Measurements from ENCODE around the gene HPD. TPM values are rescaled to one million over a fixed set of nuclear protein-coding genes. Genes with fewer than 3 reads are reported as not detected.

Gene HPD
- polyA plus RNA-seq, 1 of the 3 experiments (the other 2 are of a cell fraction), result 1.9 TPM

DNA sequence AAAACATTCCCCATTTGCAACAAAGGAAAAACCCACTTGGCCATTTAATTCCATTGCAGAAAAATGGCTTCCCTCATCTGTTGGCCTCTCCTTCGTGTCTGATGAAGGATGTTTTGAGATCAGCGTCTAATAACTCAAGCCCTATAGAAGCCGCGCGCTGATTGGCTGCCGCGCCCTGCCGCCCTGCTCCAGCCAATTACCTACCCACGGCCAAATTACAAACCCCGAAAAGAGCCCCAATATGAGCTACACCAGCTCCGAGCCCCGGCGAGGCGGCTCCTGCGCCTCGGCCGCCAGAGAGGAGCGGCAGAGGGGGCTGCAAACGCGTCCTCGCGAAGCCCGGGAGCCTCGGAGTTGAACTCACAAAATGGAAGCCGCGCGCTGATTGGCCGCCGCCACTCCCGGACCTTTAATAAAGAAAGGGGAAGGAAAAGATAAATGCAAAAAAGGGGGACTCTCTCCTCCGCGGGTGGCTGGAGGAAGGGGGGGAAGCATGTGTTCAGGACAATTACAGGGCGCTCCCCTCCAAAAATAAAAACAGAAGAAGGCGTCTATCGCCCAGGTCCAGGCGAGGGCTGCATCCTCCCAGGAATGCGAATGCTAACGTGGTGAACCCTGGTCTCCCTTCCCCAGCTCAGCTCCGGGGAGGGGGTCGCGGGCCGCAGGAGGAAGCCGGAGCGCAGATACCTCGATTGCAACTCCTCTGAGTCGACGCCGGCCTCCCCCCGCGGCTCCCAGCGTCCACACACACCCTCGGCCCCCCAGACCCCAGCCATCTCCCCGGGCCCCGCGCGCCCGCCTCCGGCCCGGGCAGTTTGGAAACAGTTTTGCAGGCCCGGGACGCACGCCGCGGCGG is 55.6 kb downstream of the HPD start:
- H3K4me3 ChIP-seq (ENCODE audit: low read depth in 2 of 2, low read length in 1 of 2), result peak overlapping the region; percentile 70 to 73
- no peaks in the 10 kb centered on the region for H3K9me3 ChIP-seq
- H3K36me3 ChIP-seq (replicated peaks in 1 of 2; ENCODE audit: control insufficient read depth in 1 of 2, insufficient read depth in 2 of 2, low read length in 1 of 2), result peaks cover 11 to 12% of the 10 kb centered on the region in 2 experiments
- 1% methylated on average over 45 of the region's 65 CpGs for WGBS (ENCODE audit: low lambda C conversion rate)
- H3K27me3 ChIP-seq (ENCODE audit: insufficient read depth), result no peaks in the 10 kb centered on the region
- no peaks in the 10 kb centered on the region for H3K9me2 ChIP-seq
- POLR2A ChIA-PET, result interaction anchor here (0.6 to 3.4 kb wide), 6 partner anchors 8 to 221 kb away, joined by 3 to 30 read pairs (median 4); partner anchors contain the start of gene PSMD9
- DNase-seq, result peak; percentile 88
- CTCF ChIA-PET, result interaction anchor here (0.7 to 18.3 kb wide), 5 partner anchors 9 to 249 kb away, joined by 3 to 675 read pairs (median 12); partner anchors contain the start of genes PSMD9 and RHOF
- H3K27ac ChIP-seq (ENCODE audit: low read depth in 2 of 2, low read length in 1 of 2), result peak overlapping the region; percentile 98 to 99
- H3K4me1 ChIP-seq (ENCODE audit: control insufficient read depth in 1 of 2, insufficient read depth in 2 of 2, low read depth in 1 of 2, low read length in 1 of 2), result peaks cover 18 to 30% of the 10 kb centered on the region in 2 experiments
- peaks cover 33% of the 10 kb centered on the region for H3F3A ChIP-seq (replicated peaks; ENCODE audit: insufficient read depth)
- H3K9ac ChIP-seq, result peak overlapping the region; percentile 88
- H3K4me2 ChIP-seq, result peak overlapping the region; percentile 77
- peaks cover 8% of the 10 kb centered on the region for H4K20me1 ChIP-seq (ENCODE audit: insufficient read depth)
- peaks cover 72% of the 10 kb centered on the region for H3K79me2 ChIP-seq (ENCODE audit: insufficient read depth)
- peak overlapping the region; percentile 82; the same call in 1 of the 2 replicates for H2AFZ ChIP-seq (ENCODE audit: low read depth)
- TF ChIP-seq, protein P1, sequence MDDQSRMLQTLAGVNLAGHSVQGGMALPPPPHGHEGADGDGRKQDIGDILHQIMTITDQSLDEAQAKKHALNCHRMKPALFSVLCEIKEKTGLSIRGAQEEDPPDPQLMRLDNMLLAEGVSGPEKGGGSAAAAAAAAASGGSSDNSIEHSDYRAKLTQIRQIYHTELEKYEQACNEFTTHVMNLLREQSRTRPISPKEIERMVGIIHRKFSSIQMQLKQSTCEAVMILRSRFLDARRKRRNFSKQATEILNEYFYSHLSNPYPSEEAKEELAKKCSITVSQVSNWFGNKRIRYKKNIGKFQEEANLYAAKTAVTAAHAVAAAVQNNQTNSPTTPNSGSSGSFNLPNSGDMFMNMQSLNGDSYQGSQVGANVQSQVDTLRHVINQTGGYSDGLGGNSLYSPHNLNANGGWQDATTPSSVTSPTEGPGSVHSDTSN (IDR thresholded peaks at IDR 0.05), result peak; percentile 31; the same call in 1 of the 2 replicates
- no peak for TF ChIP-seq CTCF (IDR thresholded peaks at IDR 0.05)
- TF ChIP-seq YY1 (IDR thresholded peaks at IDR 0.05; ENCODE audit: low read depth), result peak; percentile 91
- TF ChIP-seq SIN3A (IDR thresholded peaks at IDR 0.05; ENCODE audit: borderline replicate concordance, low read depth, low read length), result no peak; the same call in 1 of the 2 replicates
- TF ChIP-seq GABPA (IDR thresholded peaks at IDR 0.05; ENCODE audit: low read depth), result no peak; the same call in 1 of the 2 replicates
- TF ChIP-seq FOSL2 (IDR thresholded peaks at IDR 0.05; ENCODE audit: borderline replicate concordance, low read depth), result 0 out of 2 replicates have a peak, but pooled peaks have one; percentile 5
- peak; percentile 82 for TF ChIP-seq CHD2 (IDR thresholded peaks at IDR 0.05; ENCODE audit: low read length, partially characterized antibody)
- peak; percentile 94 for TF ChIP-seq TAF1 (IDR thresholded peaks at IDR 0.05; ENCODE audit: borderline replicate concordance, low read depth, low read length)
- no peak for TF ChIP-seq NRF1 (IDR thresholded peaks at IDR 0.05; ENCODE audit: low read depth, low read length)
- no peak for TF ChIP-seq FOXJ3 (CRISPR knock-in tag; IDR thresholded peaks at IDR 0.05)
- TF ChIP-seq ELF1 (IDR thresholded peaks at IDR 0.05), result no peak
- TF ChIP-seq GATA2 (CRISPR knock-in tag; IDR thresholded peaks at IDR 0.05), result no peak
- no peak for TF ChIP-seq FOXM1 (IDR thresholded peaks at IDR 0.05; ENCODE audit: low read depth)
- TF ChIP-seq, protein P2, sequence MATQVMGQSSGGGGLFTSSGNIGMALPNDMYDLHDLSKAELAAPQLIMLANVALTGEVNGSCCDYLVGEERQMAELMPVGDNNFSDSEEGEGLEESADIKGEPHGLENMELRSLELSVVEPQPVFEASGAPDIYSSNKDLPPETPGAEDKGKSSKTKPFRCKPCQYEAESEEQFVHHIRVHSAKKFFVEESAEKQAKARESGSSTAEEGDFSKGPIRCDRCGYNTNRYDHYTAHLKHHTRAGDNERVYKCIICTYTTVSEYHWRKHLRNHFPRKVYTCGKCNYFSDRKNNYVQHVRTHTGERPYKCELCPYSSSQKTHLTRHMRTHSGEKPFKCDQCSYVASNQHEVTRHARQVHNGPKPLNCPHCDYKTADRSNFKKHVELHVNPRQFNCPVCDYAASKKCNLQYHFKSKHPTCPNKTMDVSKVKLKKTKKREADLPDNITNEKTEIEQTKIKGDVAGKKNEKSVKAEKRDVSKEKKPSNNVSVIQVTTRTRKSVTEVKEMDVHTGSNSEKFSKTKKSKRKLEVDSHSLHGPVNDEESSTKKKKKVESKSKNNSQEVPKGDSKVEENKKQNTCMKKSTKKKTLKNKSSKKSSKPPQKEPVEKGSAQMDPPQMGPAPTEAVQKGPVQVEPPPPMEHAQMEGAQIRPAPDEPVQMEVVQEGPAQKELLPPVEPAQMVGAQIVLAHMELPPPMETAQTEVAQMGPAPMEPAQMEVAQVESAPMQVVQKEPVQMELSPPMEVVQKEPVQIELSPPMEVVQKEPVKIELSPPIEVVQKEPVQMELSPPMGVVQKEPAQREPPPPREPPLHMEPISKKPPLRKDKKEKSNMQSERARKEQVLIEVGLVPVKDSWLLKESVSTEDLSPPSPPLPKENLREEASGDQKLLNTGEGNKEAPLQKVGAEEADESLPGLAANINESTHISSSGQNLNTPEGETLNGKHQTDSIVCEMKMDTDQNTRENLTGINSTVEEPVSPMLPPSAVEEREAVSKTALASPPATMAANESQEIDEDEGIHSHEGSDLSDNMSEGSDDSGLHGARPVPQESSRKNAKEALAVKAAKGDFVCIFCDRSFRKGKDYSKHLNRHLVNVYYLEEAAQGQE (IDR thresholded peaks at IDR 0.05; ENCODE audit: low read depth, low read length), result peak; percentile 54; the same call in 1 of the 2 replicates
- 0 out of 2 replicates have a peak, but pooled peaks have one; percentile 0 for TF ChIP-seq JUND (IDR thresholded peaks at IDR 0.05)
- TF ChIP-seq, protein P3, sequence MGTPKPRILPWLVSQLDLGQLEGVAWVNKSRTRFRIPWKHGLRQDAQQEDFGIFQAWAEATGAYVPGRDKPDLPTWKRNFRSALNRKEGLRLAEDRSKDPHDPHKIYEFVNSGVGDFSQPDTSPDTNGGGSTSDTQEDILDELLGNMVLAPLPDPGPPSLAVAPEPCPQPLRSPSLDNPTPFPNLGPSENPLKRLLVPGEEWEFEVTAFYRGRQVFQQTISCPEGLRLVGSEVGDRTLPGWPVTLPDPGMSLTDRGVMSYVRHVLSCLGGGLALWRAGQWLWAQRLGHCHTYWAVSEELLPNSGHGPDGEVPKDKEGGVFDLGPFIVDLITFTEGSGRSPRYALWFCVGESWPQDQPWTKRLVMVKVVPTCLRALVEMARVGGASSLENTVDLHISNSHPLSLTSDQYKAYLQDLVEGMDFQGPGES (IDR thresholded peaks at IDR 0.05; ENCODE audit: low read depth, low read length), result peak; percentile 20
- TF ChIP-seq MAX (IDR thresholded peaks at IDR 0.05; ENCODE audit: low read depth), result 0 out of 2 replicates have a peak, but pooled peaks have one; percentile 15
- TF ChIP-seq POLR2AphosphoS5 (IDR thresholded peaks at IDR 0.05; ENCODE audit: low read depth, low read length), result peak; percentile 99
- TF ChIP-seq EZH2phosphoT487 (IDR thresholded peaks at IDR 0.05; ENCODE audit: borderline replicate concordance, low read depth), result no peak
- peak; percentile 8; the same call in 1 of the 2 replicates for TF ChIP-seq RXRA (IDR thresholded peaks at IDR 0.05; ENCODE audit: borderline replicate concordance, low read depth)
- TF ChIP-seq SMC3 (IDR thresholded peaks at IDR 0.05; ENCODE audit: low read depth, low read length), result no peak
- no peak for TF ChIP-seq MEF2A (IDR thresholded peaks at IDR 0.05; ENCODE audit: borderline replicate concordance, low read depth)
- TF ChIP-seq MXI1 (IDR thresholded peaks at IDR 0.05; ENCODE audit: low read depth, low read length), result peak; percentile 61; the same call in 1 of the 2 replicates
- TF ChIP-seq RFX5 (IDR thresholded peaks at IDR 0.05; ENCODE audit: low read length), result 0 out of 2 replicates have a peak, but pooled peaks have one; percentile 31
